HEK293 (cell line): ENCODE measurements around the gene AP3D1.

ENCODE experiments used
- CTCF ChIA-PET: fragments of 350-600 bp; formaldehyde crosslinking; extraction: SDS; loops from one replicate; lab custom pipeline; 2021; ENCODE audit warnings: antibody characterized with exemption; lab: Yijun Ruan, JAX
- POLR2A ChIA-PET: fragments of 300-600 bp; formaldehyde crosslinking; extraction: SDS; loops from one replicate; lab custom pipeline; 2020; ENCODE audit warnings: antibody characterized with exemption, inconsistent platforms; lab: Yijun Ruan, JAX
- H3K27ac ChIP-seq: fragments of 200-500 bp; sonication (Bioruptor generic); 2 replicates; pipeline ENCODE4 v1.5.1; 2014; ENCODE audit warnings: low read depth, low read length, control low read depth, inconsistent platforms; ENCODE audit errors: extremely low read depth
- H3K36me3 ChIP-seq, 2 experiments: fragments of 200-500 bp in 1 of 2; sonication (Bioruptor generic) in 1 of 2; 1 replicate in 1 of 2; 2 replicates in 1 of 2; pipeline ENCODE4 v1.5.1; 2014 to 2017; ENCODE audit warnings: inconsistent platforms in 2 of 2, low read length in 2 of 2; ENCODE audit not compliant: control insufficient read depth in 2 of 2, insufficient read depth in 1 of 2
- H3K4me1 ChIP-seq: fragments of 200-500 bp; sonication (Bioruptor generic); 2 replicates; pipeline ENCODE4 v1.5.1; 2014; ENCODE audit warnings: mild to moderate bottlenecking, low read length, inconsistent platforms; ENCODE audit not compliant: control insufficient read depth, insufficient read depth
- H3K4me3 ChIP-seq: 2 replicates; pipeline ENCODE4 v1.5.1; 2011; ENCODE audit warnings: low read depth, mild to moderate bottlenecking, control low read depth, low read length, moderate library complexity
- H3K9me3 ChIP-seq: fragments of 200-500 bp; sonication (Bioruptor generic); 2 replicates; pipeline ENCODE4 v1.5.1; 2014; ENCODE audit warnings: low read depth, low read length, inconsistent platforms; ENCODE audit not compliant: control insufficient read depth, insufficient read depth
- BCL11A ChIP-seq: fragments of 450-650 bp; formaldehyde crosslinking; IDR thresholded peaks from 2 replicates; pipeline ENCODE4 v1.5.1; 2016; ENCODE audit warnings: low read depth, missing biosample characterization, missing genetic modification characterization
- BCL11B ChIP-seq: fragments of 450-650 bp; formaldehyde crosslinking; IDR thresholded peaks from 2 replicates; pipeline ENCODE4 v1.5.1; 2016; ENCODE audit warnings: low read depth, missing biosample characterization, missing genetic modification characterization
- KLF1 ChIP-seq: fragments of 450-650 bp; formaldehyde crosslinking; IDR thresholded peaks from 2 replicates; pipeline ENCODE4 v1.5.1; 2016; ENCODE audit warnings: missing biosample characterization, missing genetic modification characterization
- KLF10 ChIP-seq: fragments of 450-650 bp; IDR thresholded peaks from 2 replicates; pipeline ENCODE4 v1.5.1; 2018; ENCODE audit warnings: missing biosample characterization, mild to moderate bottlenecking, missing genetic modification characterization
- KLF8 ChIP-seq: fragments of 450-650 bp; formaldehyde crosslinking; IDR thresholded peaks from 2 replicates; pipeline ENCODE4 v1.5.1; 2016; ENCODE audit warnings: missing biosample characterization, missing genetic modification characterization
- MYNN ChIP-seq: fragments of 450-650 bp; formaldehyde crosslinking; IDR thresholded peaks from 2 replicates; pipeline ENCODE4 v1.5.1; 2016; ENCODE audit warnings: missing biosample characterization, missing genetic modification characterization, borderline replicate concordance
- OSR2 ChIP-seq: fragments of 450-650 bp; formaldehyde crosslinking; IDR thresholded peaks from 2 replicates; pipeline ENCODE4 v1.5.1; 2016; ENCODE audit warnings: missing biosample characterization, missing genetic modification characterization
- YY1 ChIP-seq: fragments of 450-650 bp; formaldehyde crosslinking; IDR thresholded peaks from 2 replicates; pipeline ENCODE4 v1.5.1; 2018; ENCODE audit warnings: missing biosample characterization, missing genetic modification characterization
- ZBTB10 ChIP-seq: fragments of 450-650 bp; formaldehyde crosslinking; IDR thresholded peaks from 2 replicates; pipeline ENCODE4 v1.5.1; 2016; ENCODE audit warnings: missing biosample characterization, missing genetic modification characterization
- ZBTB44 ChIP-seq: fragments of 450-650 bp; IDR thresholded peaks from 2 replicates; pipeline ENCODE4 v1.5.1; 2018; ENCODE audit warnings: missing biosample characterization, mild to moderate bottlenecking, missing genetic modification characterization
- ZBTB8A ChIP-seq: fragments of 450-650 bp; formaldehyde crosslinking; IDR thresholded peaks from 2 replicates; pipeline ENCODE4 v1.5.1; 2016; ENCODE audit warnings: missing biosample characterization, missing genetic modification characterization
- ZFP41 ChIP-seq: fragments of 450-650 bp; formaldehyde crosslinking; IDR thresholded peaks from 2 replicates; pipeline ENCODE4 v1.5.1; 2016; ENCODE audit warnings: missing biosample characterization, missing genetic modification characterization, borderline replicate concordance
- ZFP69B ChIP-seq: fragments of 450-650 bp; formaldehyde crosslinking; IDR thresholded peaks from 2 replicates; pipeline ENCODE4 v1.5.1; 2016; ENCODE audit warnings: missing biosample characterization, missing genetic modification characterization
- ZNF140 ChIP-seq: fragments of 450-650 bp; formaldehyde crosslinking; IDR thresholded peaks from 2 replicates; pipeline ENCODE4 v1.5.1; 2016; ENCODE audit warnings: missing biosample characterization, missing genetic modification characterization
- ZNF202 ChIP-seq: fragments of 450-650 bp; formaldehyde crosslinking; IDR thresholded peaks from 2 replicates; pipeline ENCODE4 v1.5.1; 2016; ENCODE audit warnings: missing biosample characterization, missing genetic modification characterization, borderline replicate concordance
- ZNF239 ChIP-seq: fragments of 450-650 bp; formaldehyde crosslinking; IDR thresholded peaks from 2 replicates; pipeline ENCODE4 v1.5.1; 2016; ENCODE audit warnings: missing biosample characterization, missing genetic modification characterization
- ZNF292 ChIP-seq: fragments of 450-650 bp; formaldehyde crosslinking; IDR thresholded peaks from 2 replicates; pipeline ENCODE4 v1.5.1; 2016; ENCODE audit warnings: low read depth, missing biosample characterization, missing genetic modification characterization, borderline replicate concordance
- ZNF311 ChIP-seq: fragments of 450-650 bp; formaldehyde crosslinking; IDR thresholded peaks from 2 replicates; pipeline ENCODE4 v1.5.1; 2017; ENCODE audit warnings: missing biosample characterization, missing genetic modification characterization, borderline replicate concordance
- ZNF341 ChIP-seq: fragments of 450-650 bp; formaldehyde crosslinking; IDR thresholded peaks from 2 replicates; pipeline ENCODE4; 2016; ENCODE audit warnings: low read depth, missing biosample characterization, missing genetic modification characterization
- ZNF398 ChIP-seq: fragments of 450-650 bp; formaldehyde crosslinking; IDR thresholded peaks from 2 replicates; pipeline ENCODE4 v1.5.1; 2017; ENCODE audit warnings: missing biosample characterization, missing genetic modification characterization
- ZNF548 ChIP-seq: fragments of 450-650 bp; formaldehyde crosslinking; IDR thresholded peaks from 2 replicates; pipeline ENCODE4 v1.5.1; 2016; ENCODE audit warnings: missing biosample characterization, missing genetic modification characterization
- ZNF571 ChIP-seq: fragments of 450-650 bp; formaldehyde crosslinking; IDR thresholded peaks from 2 replicates; pipeline ENCODE4 v1.5.0; 2017; ENCODE audit warnings: missing biosample characterization, missing genetic modification characterization
- ZNF600 ChIP-seq: fragments of 450-650 bp; formaldehyde crosslinking; IDR thresholded peaks from 2 replicates; pipeline ENCODE4 v1.5.1; 2016; ENCODE audit warnings: missing biosample characterization, missing genetic modification characterization
- ZNF623 ChIP-seq: fragments of 450-650 bp; formaldehyde crosslinking; IDR thresholded peaks from 2 replicates; pipeline ENCODE4 v1.5.1; 2016; ENCODE audit warnings: missing biosample characterization, missing genetic modification characterization
- ZNF654 ChIP-seq: fragments of 450-650 bp; formaldehyde crosslinking; IDR thresholded peaks from 2 replicates; pipeline ENCODE4 v1.5.1; 2016; ENCODE audit warnings: low read depth, missing biosample characterization, missing genetic modification characterization
- ZNF704 ChIP-seq: fragments of 450-650 bp; formaldehyde crosslinking; IDR thresholded peaks from 2 replicates; pipeline ENCODE4 v1.5.1; 2016; ENCODE audit warnings: missing biosample characterization, missing genetic modification characterization
- ZNF747 ChIP-seq: fragments of 450-650 bp; formaldehyde crosslinking; IDR thresholded peaks from 2 replicates; pipeline ENCODE4 v1.5.1; 2016; ENCODE audit warnings: missing biosample characterization, missing genetic modification characterization
- ZNF785 ChIP-seq: fragments of 450-650 bp; formaldehyde crosslinking; IDR thresholded peaks from 2 replicates; pipeline ENCODE4 v1.5.1; 2016; ENCODE audit warnings: missing biosample characterization, missing genetic modification characterization
- ZXDB ChIP-seq: fragments of 450-650 bp; formaldehyde crosslinking; IDR thresholded peaks from 2 replicates; pipeline ENCODE4 v1.5.1; 2016; ENCODE audit warnings: missing biosample characterization, missing genetic modification characterization

Gene AP3D1

GRCh38 chr19:2061495-2062388, 89.6 kb downstream of the AP3D1 start (continued):
- TF ChIP-seq ZBTB10 (tag by site-specific recombination) (peak; percentile 49), ZNF311 (tag by site-specific recombination) (no peak), ZNF600 (tag by site-specific recombination) (peak; percentile 76), ZNF571 (tag by site-specific recombination) (no peak), ZNF398 (tag by site-specific recombination) (no peak)

- CTCF ChIA-PET: interaction anchor here (1.5 kb wide), 1 partner anchor 8 kb away, joined by 7 read pairs; no protein-coding TSS in a partner anchor
- TF ChIP-seq BCL11A (0 out of 2 replicates have a peak, but pooled peaks have one; percentile 22), ZNF747 (no peak), MYNN (no peak), KLF1 (tag by site-specific recombination) (peak; percentile 54), ZNF623 (tag by site-specific recombination) (no peak), ZFP41 (tag by site-specific recombination) (no peak), ZNF202 (no peak), ZNF785 (no peak), YY1 (tag by site-specific recombination) (no peak), ZBTB8A (tag by site-specific recombination) (peak; percentile 89), ZNF239 (tag by site-specific recombination) (no peak), ZNF292 (tag by site-specific recombination) (no peak), ZXDB (tag by site-specific recombination) (peak; percentile 76), OSR2 (tag by site-specific recombination) (no peak), ZFP69B (tag by site-specific recombination) (0 out of 2 replicates have a peak, but pooled peaks have one; percentile 11), ZNF140 (no peak), KLF10 (no peak), ZNF600 (tag by site-specific recombination) (0 out of 2 replicates have a peak, but pooled peaks have one; percentile 20), ZNF341 (tag by site-specific recombination) (peak; percentile 48; the same call in 1 of the 2 replicates), ZNF654 (tag by site-specific recombination) (no peak), KLF8 (tag by site-specific recombination) (peak; percentile 62), BCL11B (tag by site-specific recombination) (0 out of 2 replicates have a peak, but pooled peaks have one; percentile 73), ZNF704 (tag by site-specific recombination) (no peak), ZBTB44 (no peak), ZNF548 (tag by site-specific recombination) (no peak)
Observed at GRCh38 chr19:2060884-2061494, 90.4 kb downstream of the AP3D1 start.

More at GRCh38 chr19:2060884-2061494, 90.4 kb downstream of the AP3D1 start:
- H3K4me1 ChIP-seq: peaks cover 16% of the 10 kb centered on the region
- POLR2A ChIA-PET: interaction anchor here (0.5 to 2.8 kb wide), 3 partner anchors 9 to 729 kb away, joined by 4 to 11 read pairs (median 10); partner anchors contain the start of gene MKNK2
- H3K4me3 ChIP-seq: peak overlapping the region; percentile 59
- peak overlapping the region; percentile 92 for H3K27ac ChIP-seq
- no peaks in the 10 kb centered on the region for H3K36me3 ChIP-seq
- H3K9me3 ChIP-seq: no peaks in the 10 kb centered on the region
